NCI-H345 treated with DMSO at 0.1 percent for 48 hours (cell line): ENCODE results near the gene CBY2.

Source experiments
- DNase-seq: peaks from one replicate; lab custom pipeline; 2025; ENCODE audit not compliant: unreplicated experiment; lab: John Stamatoyannopoulos, UW

Gene CBY2

GRCh38 chr13:45700971-45701900 lies 884 bp upstream of the CBY2 start:
- DNase-seq: no peak

DNA sequence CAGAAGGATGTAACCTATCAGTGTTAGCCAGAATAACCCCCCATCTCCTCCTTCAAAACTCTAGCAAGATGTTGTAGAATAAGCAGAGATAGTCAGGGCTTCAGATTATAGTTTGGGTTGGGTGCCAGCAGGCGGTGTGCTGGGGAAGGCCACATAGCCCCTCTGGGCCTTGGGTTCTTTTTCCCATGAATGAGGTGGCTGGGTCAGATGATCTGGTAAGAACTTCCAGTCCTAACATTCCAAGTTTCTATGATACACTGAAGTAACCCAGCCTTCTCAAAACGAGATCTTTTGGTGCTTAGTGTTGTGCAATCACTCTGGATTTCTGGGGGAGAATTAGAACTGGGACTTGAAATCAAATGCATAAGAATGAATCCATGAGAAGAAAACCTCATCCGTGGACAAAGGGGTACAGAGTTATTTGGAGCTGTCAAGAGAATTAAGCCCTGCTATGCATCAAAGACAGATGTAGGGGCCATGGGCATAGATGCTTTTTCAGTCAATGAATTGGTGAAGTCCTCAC lies 810 bp downstream of the CBY2 start:
- no peak for DNase-seq

DNA sequence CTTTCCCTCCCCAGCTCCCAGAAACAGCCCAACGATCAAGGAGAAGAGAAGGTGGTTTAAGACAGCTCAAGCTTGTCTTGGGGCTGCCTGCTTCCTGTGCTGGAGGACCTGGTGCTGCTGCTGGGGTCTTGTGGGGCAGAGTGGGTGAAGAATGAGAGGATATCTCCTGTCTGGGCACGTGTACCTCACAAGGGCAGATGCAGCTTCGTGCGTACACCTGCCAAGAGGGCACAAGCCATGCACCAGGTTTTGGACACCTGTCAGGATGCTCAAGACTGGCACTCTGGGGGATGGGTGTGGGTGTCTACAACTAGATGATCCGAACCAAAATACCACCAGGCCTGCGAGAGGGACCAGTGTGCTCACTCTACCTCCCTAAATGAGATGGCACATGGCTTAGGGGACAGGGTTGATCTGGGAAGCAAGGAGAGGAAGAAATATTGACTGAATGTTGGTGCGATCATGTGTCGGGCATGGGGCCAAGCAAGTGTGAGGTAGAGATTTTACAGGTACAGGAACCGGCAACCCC lies 2.2 kb downstream of the CBY2 start:
- no peak for DNase-seq

GRCh38 chr13:45704854-45705695 lies 3.0 kb downstream of the CBY2 start:
- DNase-seq: no peak

DNA sequence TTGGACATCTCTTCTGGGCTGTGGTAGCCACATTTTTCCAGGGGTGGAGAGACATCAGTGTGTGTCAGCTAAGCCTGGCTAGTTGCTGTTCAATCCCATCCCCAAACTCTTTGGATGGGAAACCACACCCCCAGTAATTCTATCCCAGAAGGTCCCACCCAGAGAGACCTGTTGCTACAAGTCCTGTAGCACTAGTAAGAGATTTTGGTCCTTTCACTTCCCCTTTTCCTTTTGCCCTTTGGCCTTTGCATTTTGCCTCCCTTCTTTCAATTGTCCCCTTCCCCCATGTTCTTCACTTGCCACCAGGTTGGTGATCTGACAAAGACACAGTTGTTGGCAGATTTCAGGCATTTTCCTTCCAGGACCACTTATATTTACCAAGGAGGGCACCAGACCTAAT lies 3.8 kb downstream of the CBY2 start:
- no peak for DNase-seq

DNA sequence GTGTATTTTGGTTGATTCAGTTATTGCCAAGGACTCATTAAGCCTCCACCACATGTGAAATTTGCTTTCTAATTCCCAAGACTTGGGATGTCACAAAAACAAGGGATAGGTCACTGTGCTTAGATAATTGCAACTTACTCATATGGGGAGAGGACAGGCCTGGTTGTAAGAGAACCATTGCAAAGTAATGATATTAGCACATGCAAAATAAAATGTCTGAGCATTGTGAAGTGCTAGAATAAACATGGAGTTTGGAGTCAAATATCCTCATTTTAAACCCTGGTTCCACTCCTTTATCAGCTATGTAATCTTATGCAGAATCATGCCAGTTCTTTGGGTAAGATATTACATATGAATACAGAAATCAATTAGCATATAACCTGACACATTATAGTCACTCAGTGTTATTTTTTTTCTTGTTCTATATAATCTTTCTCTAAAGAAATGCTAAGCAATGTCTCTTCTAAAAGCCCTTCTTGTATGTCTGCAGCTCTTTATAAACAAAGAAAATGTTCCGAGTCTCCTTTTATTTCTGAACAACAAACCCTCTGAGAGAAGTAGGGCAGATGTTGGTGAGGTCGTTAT lies 5.5 kb downstream of the CBY2 start:
- DNase-seq: no peak

- DNase-seq: no peak
These were observed 9.8 kb downstream of the CBY2 start for GRCh38 chr13:45711951-45712350.

DNA sequence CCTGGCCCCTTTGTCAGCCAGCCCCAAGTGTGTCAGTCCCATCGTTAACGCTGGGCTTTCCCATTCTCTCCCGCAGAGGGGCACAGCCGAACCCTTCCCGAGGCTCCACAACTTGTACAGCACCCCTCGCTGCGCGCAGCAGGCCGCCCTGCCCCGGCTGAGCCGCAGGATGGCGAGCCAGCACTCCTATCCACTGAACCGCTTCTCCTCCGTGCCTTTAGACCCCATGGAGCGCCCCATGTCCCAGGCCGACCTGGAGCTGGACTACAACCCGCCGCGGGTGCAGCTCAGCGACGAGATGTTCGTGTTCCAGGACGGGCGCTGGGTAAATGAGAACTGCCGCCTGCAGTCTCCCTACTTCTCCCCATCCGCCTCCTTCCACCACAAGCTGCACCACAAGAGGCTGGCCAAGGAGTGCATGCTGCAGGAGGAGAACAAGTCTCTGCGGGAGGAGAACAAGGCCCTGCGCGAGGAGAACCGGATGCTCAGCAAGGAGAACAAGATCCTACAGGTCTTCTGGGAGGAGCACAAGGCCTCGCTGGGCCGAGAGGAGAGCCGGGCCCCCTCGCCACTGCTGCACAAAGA lies 11.1 kb downstream of the CBY2 start:
- DNase-seq: no peak

DNA sequence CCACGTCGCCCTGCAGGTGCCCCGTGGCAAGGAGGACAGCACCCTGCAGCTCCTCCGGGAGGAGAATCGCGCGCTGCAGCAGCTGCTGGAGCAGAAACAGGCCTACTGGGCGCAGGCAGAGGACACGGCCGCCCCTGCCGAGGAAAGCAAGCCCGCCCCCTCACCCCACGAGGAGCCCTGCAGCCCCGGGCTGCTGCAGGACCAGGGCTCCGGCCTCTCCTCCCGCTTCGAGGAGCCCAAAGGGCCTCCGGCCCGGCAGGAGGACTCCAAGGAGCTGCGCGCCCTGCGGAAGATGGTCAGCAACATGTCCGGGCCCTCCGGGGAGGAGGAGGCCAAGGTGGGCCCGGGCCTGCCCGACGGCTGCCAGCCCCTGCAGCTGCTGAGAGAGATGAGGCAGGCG lies 11.6 kb downstream of the CBY2 start:
- DNase-seq: no peak

- no peak for DNase-seq
These were observed 12.1 kb downstream of the CBY2 start for GRCh38 chr13:45714170-45714569.

DNA sequence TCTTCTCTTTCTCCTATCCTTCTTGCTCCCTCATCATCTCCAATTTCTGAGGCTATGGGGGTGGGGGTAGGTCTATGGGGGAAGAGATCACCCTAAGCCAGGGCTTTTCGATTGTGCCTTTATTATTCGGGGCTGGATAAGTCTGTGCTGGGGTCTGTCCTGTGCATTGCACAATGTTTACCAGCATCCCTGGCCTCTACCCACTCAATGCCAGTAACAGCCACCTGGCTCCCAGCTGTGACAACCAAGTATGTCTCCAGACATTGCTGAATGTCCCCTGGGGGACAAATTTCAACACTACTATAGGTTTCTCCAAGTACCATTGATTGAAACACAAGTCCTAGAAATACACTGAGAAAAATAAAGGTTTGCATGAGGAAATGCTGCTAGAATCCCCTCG lies 13.2 kb downstream of the CBY2 start:
- DNase-seq: no peak

DNA sequence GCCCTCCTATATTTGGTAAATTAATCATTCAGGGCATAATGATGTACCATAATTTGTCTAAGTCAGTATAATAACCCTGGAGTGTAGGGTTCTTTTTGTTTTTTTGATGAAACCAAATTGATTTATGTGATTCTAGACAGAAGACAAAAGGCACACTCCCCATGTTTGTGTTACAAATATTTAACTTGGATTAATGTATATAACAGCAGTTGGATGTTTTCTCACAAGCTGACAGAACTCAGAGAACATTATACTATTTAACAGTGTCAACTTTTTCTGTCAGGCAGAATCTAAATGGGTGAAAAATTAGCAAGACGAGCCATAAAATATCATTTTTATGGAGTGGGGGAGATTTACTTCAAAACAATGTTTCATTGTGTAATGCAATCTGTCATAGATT lies 15.2 kb downstream of the CBY2 start:
- DNase-seq: no peak

- peak; percentile 2 for DNase-seq
These were observed 15.9 kb downstream of the CBY2 start for GRCh38 chr13:45718063-45718462.

DNA sequence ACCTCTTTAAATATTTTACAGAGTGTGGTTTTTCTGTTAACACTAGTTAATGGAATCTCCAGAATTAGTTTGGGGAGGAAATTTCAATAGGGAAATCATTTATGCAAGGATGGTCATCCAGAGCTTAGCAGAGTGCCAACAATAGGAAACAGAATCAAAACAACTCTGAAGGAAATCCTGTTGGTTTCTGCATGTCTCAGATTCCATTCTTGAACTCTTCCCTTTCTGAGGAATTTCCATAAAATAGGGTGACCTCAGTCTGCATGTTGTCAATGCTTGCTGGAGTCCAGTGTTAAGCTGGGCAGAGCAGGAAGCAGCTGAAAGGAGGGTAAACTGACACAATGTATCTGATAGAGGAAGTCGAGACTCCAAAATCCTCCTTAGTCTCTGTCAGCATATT lies 16.9 kb downstream of the CBY2 start:
- DNase-seq: no peak

DNA sequence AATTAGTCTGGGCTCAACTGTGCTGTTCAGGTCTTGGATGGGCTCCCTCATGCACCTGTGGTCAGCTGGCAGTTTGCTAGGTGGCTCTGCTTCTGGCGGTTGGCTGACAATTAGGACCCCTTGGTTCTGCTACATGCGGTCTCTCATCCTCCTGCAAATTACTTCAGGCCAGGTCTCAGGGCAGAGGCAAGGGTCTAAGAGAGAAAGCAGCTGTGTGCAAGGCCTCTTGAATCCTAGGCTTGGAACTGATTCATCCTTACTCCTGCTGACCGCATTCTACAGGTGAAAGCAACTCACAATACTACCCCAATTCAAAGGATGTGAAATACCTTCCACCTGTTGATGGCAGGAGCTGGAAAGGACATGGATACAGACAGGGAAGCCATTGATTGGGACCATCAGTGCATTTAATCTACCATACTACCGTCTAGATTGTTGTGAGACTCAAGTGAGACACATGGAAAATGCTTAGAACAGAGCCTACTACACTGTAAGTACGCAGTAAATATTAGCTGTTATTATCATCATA lies 19.1 kb downstream of the CBY2 start:
- no peak for DNase-seq

DNA sequence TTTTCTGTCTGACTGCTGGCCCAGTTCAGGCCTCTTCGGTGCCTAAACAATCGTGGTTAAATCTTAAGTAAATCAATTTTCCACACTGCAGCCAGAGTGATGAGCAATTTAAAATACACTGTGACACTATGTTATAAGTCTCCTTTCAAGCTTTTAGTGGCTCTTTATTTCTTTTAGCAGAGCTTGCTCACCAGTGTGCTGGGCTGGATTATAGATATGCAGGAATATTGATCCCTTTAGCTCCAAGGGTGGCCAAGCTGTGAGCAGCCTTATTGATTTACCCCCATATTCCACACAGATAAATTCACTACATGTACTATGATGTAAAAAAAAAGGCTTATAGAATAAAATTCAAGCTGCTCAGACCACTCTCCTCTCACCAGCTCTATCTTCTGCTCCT lies 21.7 kb downstream of the CBY2 start:
- no peak for DNase-seq

DNA sequence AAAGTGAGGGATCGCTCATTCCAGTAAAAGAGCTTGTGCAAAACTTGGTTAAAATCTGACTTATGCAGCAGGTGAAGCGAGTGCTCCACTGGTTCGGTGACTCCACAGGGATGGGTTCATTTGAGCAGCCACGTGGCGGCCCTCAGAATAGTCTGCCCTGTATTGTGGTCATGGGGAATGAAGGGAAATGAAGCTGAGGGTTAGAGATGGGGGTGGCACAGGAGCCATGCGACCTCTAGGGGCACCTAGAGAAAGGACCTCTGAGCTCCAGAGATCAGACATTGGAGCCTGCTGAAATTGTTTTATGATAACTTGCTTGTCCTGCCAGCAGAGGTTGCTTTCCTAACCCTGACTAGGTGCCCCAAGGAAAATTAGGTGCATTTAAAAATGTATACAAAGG lies 26.6 kb downstream of the CBY2 start:
- no peak for DNase-seq

DNA sequence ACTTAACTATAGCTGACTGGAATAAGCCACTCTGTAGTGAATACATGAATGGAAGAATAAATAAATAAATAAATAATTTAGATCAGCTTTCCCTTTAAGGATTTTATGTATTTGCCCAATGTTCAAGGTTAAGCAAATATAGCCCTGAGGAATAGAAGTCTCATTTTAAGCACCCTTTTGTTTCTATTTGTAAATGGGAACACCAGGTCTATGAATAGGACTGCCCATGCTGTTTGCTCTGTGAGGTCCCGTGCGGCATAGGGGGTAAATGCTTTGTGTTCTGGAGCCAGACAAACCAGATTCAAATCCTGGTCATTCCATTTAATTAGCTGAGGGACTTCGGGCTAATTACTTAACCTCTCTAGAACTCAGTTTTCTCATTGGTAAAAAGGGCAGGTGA lies 29.3 kb downstream of the CBY2 start:
- DNase-seq: no peak

DNA sequence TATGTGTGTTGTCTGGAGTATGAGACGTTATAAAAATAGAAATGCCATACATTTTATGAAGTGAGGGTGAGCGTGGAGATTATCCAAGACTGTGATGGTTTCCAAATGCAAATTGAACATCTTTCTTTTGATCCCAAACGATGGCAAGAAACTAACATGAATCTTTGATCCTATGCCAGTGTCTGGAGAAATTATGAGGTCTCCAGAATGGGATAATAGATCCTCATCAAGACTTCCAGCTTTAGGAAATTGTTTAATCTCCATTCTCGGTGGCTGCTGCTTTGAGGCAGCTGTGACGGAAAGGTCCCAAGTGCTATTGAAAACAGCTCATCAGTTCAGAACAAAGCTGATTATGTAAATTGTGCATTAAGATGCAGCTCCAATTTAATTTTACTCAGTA lies 30.8 kb downstream of the CBY2 start:
- DNase-seq: no peak

DNA sequence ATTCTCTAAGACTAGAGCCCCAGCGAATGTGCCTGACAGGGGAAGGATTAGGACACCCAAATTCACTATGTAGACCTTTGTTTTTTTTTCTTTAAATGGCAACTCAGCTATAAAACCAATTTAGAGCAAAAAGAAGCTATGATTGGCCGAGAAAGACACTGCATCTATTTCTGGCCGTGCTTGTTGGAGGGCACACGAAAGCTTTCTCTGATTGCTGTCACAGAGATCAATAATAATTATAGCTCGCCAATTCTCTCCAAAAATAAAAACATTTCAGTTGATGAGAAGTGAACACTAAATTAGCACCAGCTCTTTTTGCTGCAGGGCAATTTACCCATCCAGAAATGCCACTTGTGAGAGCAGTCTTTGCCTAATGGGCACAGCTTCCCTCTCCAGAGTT lies 31.2 kb downstream of the CBY2 start:
- DNase-seq: no peak

DNA sequence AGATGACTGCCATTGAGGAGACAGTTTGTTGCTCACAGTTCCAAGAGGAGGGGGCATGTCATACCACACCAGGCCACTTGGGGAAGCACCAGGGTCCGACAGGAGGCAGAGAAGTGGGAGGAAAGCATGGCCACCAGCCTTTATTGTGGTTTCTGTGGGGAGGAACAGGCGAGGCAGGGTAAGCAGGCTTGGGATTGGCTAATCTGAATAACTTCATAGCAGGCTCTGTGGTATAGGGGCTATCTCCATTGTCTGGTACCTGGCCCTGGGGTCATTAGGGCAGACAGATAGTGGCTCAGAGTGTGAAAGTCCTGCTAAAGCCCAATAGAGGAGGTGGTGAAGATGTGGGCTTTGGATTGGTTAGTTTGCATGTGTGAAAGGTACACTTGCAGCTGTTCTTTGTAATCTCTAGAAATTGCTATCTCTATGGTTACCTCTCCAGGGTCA lies 35.5 kb downstream of the CBY2 start:
- no peak for DNase-seq
